Lower leg skin (tissue), 4 donors: ENCODE results near the gene GTF2E1. TPM values are rescaled to one million over a fixed set of nuclear protein-coding genes. Genes with fewer than 3 reads are reported as not detected.

Experiments
- DNase-seq, 2 donors: peaks; one replicate each; pipeline ENCODE4 v3.0.0-alpha.2; 2019; ENCODE audit warnings: low spot score in 2 of 2
- H3K4me3 ChIP-seq: fragments of 200-600 bp; sonication (generic); 2 replicates; pipeline ENCODE4 v1.5.1; 2017; ENCODE audit warnings: mild to moderate bottlenecking, low read depth; ENCODE audit not compliant: poor library complexity, severe bottlenecking
- CTCF ChIP-seq, 3 donors: fragments of 450-650 bp; IDR thresholded peaks; one replicate each; pipeline ENCODE4 v1.5.1; 2016; ENCODE audit warnings: antibody characterized with exemption in 3 of 3, mild to moderate bottlenecking in 3 of 3, moderate library complexity in 2 of 3
- POLR2A ChIP-seq, 2 donors: fragments of 450-650 bp; IDR thresholded peaks; one replicate each; pipeline ENCODE4 v1.6.1; 2016 to 2017; ENCODE audit warnings: antibody characterized with exemption in 2 of 2, mild to moderate bottlenecking in 1 of 2, moderate library complexity in 1 of 2
- WGBS, 2 donors: methylation state at CpG; one replicate each; pipeline ENCODE4 v1.1.5; 2018; 5-methylcytosine and 5-hydroxymethylcytosine counted together
- intact Hi-C: fragments of 100-400 bp; cut with DNase I; formaldehyde crosslinking; loops from one replicate; pipeline ENCODE4 v1.15.0; 2023; ENCODE audit warnings: low total_unique reads
- total RNA-seq, 4 donors: library from RNA; depleted of rRNA; stranded (reverse); fragments of >200 nt; gene quantifications; one replicate each; pipeline ENCODE4 v1.1.0, GENCODE V29; 2016

Gene GTF2E1
- total RNA-seq, 4 donors from 2014 or later: 7.6 to 12.5 (median 11.2) TPM

GRCh38 chr3:120820748-120821147 lies 78.2 kb downstream of the GTF2E1 start:
- intact Hi-C loops: no loop called here
- H3K4me3 ChIP-seq: no peak overlapping the region
- DNase-seq: no peak
- WGBS, 2 donors: 63 to 65% methylated on average over 3 of the region's 3 CpGs
- no peak for TF ChIP-seq POLR2A (IDR thresholded peaks at IDR 0.05)
- no peak for TF ChIP-seq CTCF (IDR thresholded peaks at IDR 0.05)

- intact Hi-C loops: no loop called here
- no peak for DNase-seq
- TF ChIP-seq POLR2A (IDR thresholded peaks at IDR 0.05) (no peak), CTCF (IDR thresholded peaks at IDR 0.05) (no peak)
Measured at GRCh38 chr3:120821426-120821825, 78.9 kb downstream of the GTF2E1 start.

GRCh38 chr3:120823156-120823555 lies 80.6 kb downstream of the GTF2E1 start:
- WGBS, 2 donors: 83 to 91% methylated on average over 3 of the region's 3 CpGs

More at GRCh38 chr3:120821426-120821825, 78.9 kb downstream of the GTF2E1 start:
- H3K4me3 ChIP-seq: no peak overlapping the region

GRCh38 chr3:120824613-120825012 lies 82.1 kb downstream of the GTF2E1 start:
- TF ChIP-seq CTCF (IDR thresholded peaks at IDR 0.05) (no peak), POLR2A (IDR thresholded peaks at IDR 0.05) (no peak)
- WGBS, 2 donors: 42 to 61% methylated on average over 1 of the region's 1 CpG
- intact Hi-C loops: no loop called here
- H3K4me3 ChIP-seq: no peak overlapping the region
- no peak for DNase-seq

More at GRCh38 chr3:120823156-120823555, 80.6 kb downstream of the GTF2E1 start:
- intact Hi-C loops: no loop called here
- H3K4me3 ChIP-seq: no peak overlapping the region
- no peak for DNase-seq
- TF ChIP-seq CTCF (IDR thresholded peaks at IDR 0.05): no peak
- TF ChIP-seq POLR2A (IDR thresholded peaks at IDR 0.05): no peak

- TF ChIP-seq CTCF (IDR thresholded peaks at IDR 0.05) (no peak), POLR2A (IDR thresholded peaks at IDR 0.05) (no peak)
- intact Hi-C loops: no loop called here
- no peak overlapping the region for H3K4me3 ChIP-seq
- DNase-seq: no peak
- 55 to 59% methylated on average over 1 of the region's 1 CpG for WGBS, 2 donors
Measured at GRCh38 chr3:120828796-120829195, 86.3 kb downstream of the GTF2E1 start.

- intact Hi-C loops: no loop called here
- no peak for DNase-seq
- WGBS, 2 donors: 73 to 85% methylated on average over 4 of the region's 4 CpGs
- H3K4me3 ChIP-seq: no peak overlapping the region
- no peak for TF ChIP-seq POLR2A (IDR thresholded peaks at IDR 0.05)
- no peak for TF ChIP-seq CTCF (IDR thresholded peaks at IDR 0.05)
Measured at GRCh38 chr3:120831066-120831465, 88.5 kb downstream of the GTF2E1 start.
